HCT116 (cell line): ENCODE results near the gene SSNA1.

ENCODE experiments used
- CEBPB ChIP-seq: IDR thresholded peaks from 2 replicates; pipeline ENCODE4 v1.6.1; 2012; ENCODE audit warnings: low read depth
- POLR2A ChIP-seq: IDR thresholded peaks from 2 replicates; pipeline ENCODE4 v1.7.0; 2011; ENCODE audit warnings: borderline replicate concordance; ENCODE audit not compliant: insufficient read depth, insufficient read length; ENCODE audit errors: extremely low read depth

GRCh38 chr9:137148661-137149060 lies 39.8 kb upstream of the SSNA1 start:
- TF ChIP-seq POLR2A (no peak), CEBPB (no peak)
